ENCODE measurements around the gene MRTFA. TPM values are rescaled to one million over a fixed set of nuclear protein-coding genes. Genes with fewer than 3 reads are reported as not detected.

MRTFA gene
- total and polyA plus RNA-seq, 2 of the 13 experiments (the other 11 are each of a cell fraction or from before 2014, with no cell fraction given): 2.4 to 8.2 TPM

DNA sequence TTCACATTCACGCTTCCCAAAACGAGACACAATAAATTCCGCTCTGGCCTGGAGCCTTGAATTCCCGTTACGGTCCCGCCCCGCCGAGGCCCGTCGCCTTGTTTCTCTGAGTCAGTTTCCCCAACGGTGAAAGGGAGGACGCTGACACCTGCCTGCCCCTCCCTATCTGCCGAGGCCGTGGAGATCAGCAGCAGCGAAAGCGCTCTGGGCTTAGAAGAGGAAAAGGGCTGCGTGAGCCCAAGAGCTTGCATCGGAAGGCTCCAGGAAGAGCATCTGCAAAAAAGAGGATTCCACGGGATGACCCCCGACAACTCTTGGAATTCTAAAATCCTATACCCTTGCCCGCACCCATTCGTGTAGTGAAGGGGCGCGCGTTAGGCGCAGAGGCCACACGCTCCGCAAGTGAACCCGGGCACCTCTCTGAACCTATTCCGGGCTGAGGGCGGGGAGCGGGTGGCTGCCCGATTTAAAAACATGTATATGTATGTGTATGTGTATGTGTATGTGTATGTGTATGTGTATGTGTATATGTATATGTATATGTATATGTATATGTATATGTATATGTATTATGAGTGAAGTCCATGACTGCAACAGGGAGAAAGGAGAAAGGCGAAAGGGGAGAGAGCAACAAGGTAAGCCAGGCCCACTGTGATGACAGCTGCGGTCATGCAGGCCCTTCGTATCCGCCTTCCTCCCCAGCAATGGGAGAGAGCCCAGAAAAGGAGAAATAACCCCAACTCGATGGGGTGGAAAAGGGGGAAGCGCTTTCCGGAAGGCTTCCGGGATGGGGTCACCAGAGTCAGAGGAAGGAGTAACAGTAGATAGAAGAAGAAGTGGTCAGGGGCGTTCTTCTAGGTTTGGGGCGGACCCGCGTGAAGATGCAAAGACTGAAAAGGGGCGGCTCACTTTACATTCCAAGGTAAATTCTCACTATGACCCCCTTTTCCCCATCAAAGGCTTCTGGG is 948 bp upstream of the MRTFA start (continued):
- no peak for TF ChIP-seq ZBTB21 (CRISPR knock-in tag; IDR thresholded peaks at IDR 0.05)
- TF ChIP-seq ZNF431 (CRISPR knock-in tag; IDR thresholded peaks at IDR 0.05; ENCODE audit: borderline replicate concordance, low read depth): no peak
- TF ChIP-seq HNF4G (IDR thresholded peaks at IDR 0.05; ENCODE audit: borderline replicate concordance, low read depth, low read length): no peak
- TF ChIP-seq HNF4G (CRISPR knock-in tag; IDR thresholded peaks at IDR 0.05; ENCODE audit: borderline replicate concordance, low read depth): no peak
- no peak for TF ChIP-seq ZKSCAN1 (IDR thresholded peaks at IDR 0.05; ENCODE audit: low read length)
- TF ChIP-seq ZFP82 (CRISPR knock-in tag; IDR thresholded peaks at IDR 0.05; ENCODE audit: borderline replicate concordance): no peak
- TF ChIP-seq FOXO4 (CRISPR knock-in tag; conservative IDR thresholded peaks at IDR 0.05): 0 out of 2 replicates have a peak, but pooled peaks have one; percentile 76
- no peak for TF ChIP-seq PBX3 (CRISPR knock-in tag; IDR thresholded peaks at IDR 0.05; ENCODE audit: borderline replicate concordance)
- TF ChIP-seq HMG20B (CRISPR knock-in tag; conservative IDR thresholded peaks at IDR 0.05): no peak
- TF ChIP-seq ZSCAN20 (CRISPR knock-in tag; IDR thresholded peaks at IDR 0.05; ENCODE audit: borderline replicate concordance): no peak
- no peak for TF ChIP-seq WIZ (CRISPR knock-in tag; IDR thresholded peaks at IDR 0.05)
- TF ChIP-seq KLF11 (CRISPR knock-in tag; IDR thresholded peaks at IDR 0.05): no peak
- TF ChIP-seq RFXAP (CRISPR knock-in tag; IDR thresholded peaks at IDR 0.05; ENCODE audit: borderline replicate concordance): no peak
- TF ChIP-seq TRAFD1 (CRISPR knock-in tag; IDR thresholded peaks at IDR 0.05; ENCODE audit: borderline replicate concordance): no peak
- no peak for TF ChIP-seq EED (CRISPR knock-in tag; IDR thresholded peaks at IDR 0.05)
- TF ChIP-seq HMGXB3 (CRISPR knock-in tag; IDR thresholded peaks at IDR 0.05; ENCODE audit: borderline replicate concordance): no peak
- TF ChIP-seq, protein P1, sequence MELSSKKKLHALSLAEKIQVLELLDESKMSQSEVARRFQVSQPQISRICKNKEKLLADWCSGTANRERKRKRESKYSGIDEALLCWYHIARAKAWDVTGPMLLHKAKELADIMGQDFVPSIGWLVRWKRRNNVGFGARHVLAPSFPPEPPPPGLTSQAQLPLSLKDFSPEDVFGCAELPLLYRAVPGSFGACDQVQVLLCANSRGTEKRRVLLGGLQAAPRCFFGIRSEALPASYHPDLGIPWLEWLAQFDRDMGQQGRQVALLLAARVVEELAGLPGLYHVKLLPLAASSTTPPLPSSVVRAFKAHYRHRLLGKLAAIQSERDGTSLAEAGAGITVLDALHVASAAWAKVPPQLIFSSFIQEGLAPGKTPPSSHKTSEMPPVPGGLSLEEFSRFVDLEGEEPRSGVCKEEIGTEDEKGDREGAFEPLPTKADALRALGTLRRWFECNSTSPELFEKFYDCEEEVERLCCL (CRISPR knock-in tag; IDR thresholded peaks at IDR 0.05; ENCODE audit: borderline replicate concordance): no peak
- no peak for TF ChIP-seq NR2F6 (IDR thresholded peaks at IDR 0.05)
- TF ChIP-seq NR2F6 (CRISPR knock-in tag; IDR thresholded peaks at IDR 0.05): no peak

Measured in HepG2 (cell line).